ENCODE data around the gene SIT1.

DNA sequence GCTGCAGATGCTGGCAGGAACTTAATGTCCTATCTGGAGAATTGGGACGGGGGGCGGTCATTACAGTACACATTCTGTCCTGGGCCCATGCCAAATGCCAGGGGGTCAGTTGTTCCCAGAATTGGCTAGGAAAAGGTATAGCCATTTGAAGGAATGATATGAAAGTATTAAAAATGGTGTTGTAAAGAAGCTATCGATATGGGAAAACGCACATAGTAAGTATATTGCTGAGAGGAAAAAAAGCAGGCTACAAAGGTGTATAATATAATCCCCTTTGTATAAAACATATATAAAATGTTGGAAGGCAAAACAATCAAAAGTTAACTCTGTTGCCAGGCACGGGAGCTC is 14.7 kb upstream of the SIT1 start:
- TF ChIP-seq, protein P1, sequence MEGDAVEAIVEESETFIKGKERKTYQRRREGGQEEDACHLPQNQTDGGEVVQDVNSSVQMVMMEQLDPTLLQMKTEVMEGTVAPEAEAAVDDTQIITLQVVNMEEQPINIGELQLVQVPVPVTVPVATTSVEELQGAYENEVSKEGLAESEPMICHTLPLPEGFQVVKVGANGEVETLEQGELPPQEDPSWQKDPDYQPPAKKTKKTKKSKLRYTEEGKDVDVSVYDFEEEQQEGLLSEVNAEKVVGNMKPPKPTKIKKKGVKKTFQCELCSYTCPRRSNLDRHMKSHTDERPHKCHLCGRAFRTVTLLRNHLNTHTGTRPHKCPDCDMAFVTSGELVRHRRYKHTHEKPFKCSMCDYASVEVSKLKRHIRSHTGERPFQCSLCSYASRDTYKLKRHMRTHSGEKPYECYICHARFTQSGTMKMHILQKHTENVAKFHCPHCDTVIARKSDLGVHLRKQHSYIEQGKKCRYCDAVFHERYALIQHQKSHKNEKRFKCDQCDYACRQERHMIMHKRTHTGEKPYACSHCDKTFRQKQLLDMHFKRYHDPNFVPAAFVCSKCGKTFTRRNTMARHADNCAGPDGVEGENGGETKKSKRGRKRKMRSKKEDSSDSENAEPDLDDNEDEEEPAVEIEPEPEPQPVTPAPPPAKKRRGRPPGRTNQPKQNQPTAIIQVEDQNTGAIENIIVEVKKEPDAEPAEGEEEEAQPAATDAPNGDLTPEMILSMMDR (IDR thresholded peaks at IDR 0.05), result no peak
- TF ChIP-seq POLR2A (IDR thresholded peaks at IDR 0.05), result no peak

Data from esophagus squamous epithelium (tissue), 4 donors.